SK-MEL-5 (cell line): ENCODE data around the gene AGGF1. TPM values are rescaled to one million over a fixed set of nuclear protein-coding genes. Genes with fewer than 3 reads are reported as not detected.
"Not testable (repeated sequence)": the region's sequence is repeated elsewhere in the genome, so short reads cannot be mapped to it uniquely, and the experiment has no call there.

Experiments used
- DNase-seq: peaks from one replicate; pipeline ENCODE4 v3.0.0-alpha.2; 2016; ENCODE audit warnings: low read depth, low spot score
- in situ Hi-C: cut with HindIII; loops from 2 replicates; pipeline ENCODE4 v1.10.0; 2016; ENCODE audit warnings: low sequenced_read_pairs, high pct_unique_total_duplicates, low pct_unique_long_range_greater_than_20kb
- polyA plus RNA-seq, 2 experiments: library from polyadenylated mRNA; depleted of rRNA; stranded (reverse); fragments of >200 nt; gene quantifications; 2 replicates each; pipeline ENCODE4 v1.2.3, GENCODE V29; 2015
- total RNA-seq: library from RNA; depleted of rRNA; stranded (reverse); fragments of >200 nt; shearing (Covaris generic); gene quantifications from 2 replicates; pipeline ENCODE4 v1.2.3, GENCODE V29; 2014; rRNA removed

AGGF1 gene
- total RNA-seq, result 31.4 and 39.1 TPM in 2 replicates
- 24.6 and 29.7 TPM in 2 replicates for polyA plus RNA-seq (2015; cell fraction: cytosol; rRNA removed)
- 21.4 and 31.3 TPM in 2 replicates for polyA plus RNA-seq (2015; cell fraction: nucleus; rRNA removed)

- peak; percentile 94 for DNase-seq
- in situ Hi-C loops, result no loop called here
These were observed at the start of gene AGGF1 for GRCh38 chr5:77030097-77031071. TSS of gene AGGF1 (plus strand) at chr5:77030404. CDS start at chr5:77030767, 363 bp downstream.

GRCh38 chr5:76980518-76981144 is 49.6 kb upstream of the AGGF1 start:
- no peak for DNase-seq
- in situ Hi-C loops, result no loop called here

GRCh38 chr5:76982450-76982849 is 47.8 kb upstream of the AGGF1 start:
- in situ Hi-C loops, result no loop called here
- peak; percentile 54 for DNase-seq

GRCh38 chr5:76983468-76983867 is 46.7 kb upstream of the AGGF1 start:
- in situ Hi-C loops, result no loop called here
- DNase-seq, result peak; percentile 69

GRCh38 chr5:76986825-76987526 is 43.2 kb upstream of the AGGF1 start:
- no peak for DNase-seq
- in situ Hi-C loops, result no loop called here

- no peak for DNase-seq
- in situ Hi-C loops, result no loop called here
These were observed 39.2 kb upstream of the AGGF1 start for GRCh38 chr5:76990899-76991459.

- in situ Hi-C loops, DNase-seq: not testable (repeated sequence)
These were observed 36.8 kb upstream of the AGGF1 start for GRCh38 chr5:76993436-76993835.

GRCh38 chr5:76994337-76994736 is 35.9 kb upstream of the AGGF1 start:
- in situ Hi-C loops, result no loop called here
- no peak for DNase-seq

GRCh38 chr5:76998251-76998650 is 32.0 kb upstream of the AGGF1 start:
- DNase-seq, in situ Hi-C loops: not testable (repeated sequence)

GRCh38 chr5:76999451-76999850 is 30.8 kb upstream of the AGGF1 start:
- no peak for DNase-seq
- in situ Hi-C loops, result no loop called here

GRCh38 chr5:77003246-77003645 is 27.0 kb upstream of the AGGF1 start:
- in situ Hi-C loops, result no loop called here
- no peak for DNase-seq

- in situ Hi-C loops, result no loop called here
- DNase-seq, result no peak
These were observed 24.1 kb upstream of the AGGF1 start for GRCh38 chr5:77006124-77006523.

GRCh38 chr5:77008413-77008812 is 21.8 kb upstream of the AGGF1 start:
- in situ Hi-C loops, result no loop called here
- no peak for DNase-seq

- in situ Hi-C loops, result no loop called here
- DNase-seq, result no peak
These were observed 20.0 kb upstream of the AGGF1 start for GRCh38 chr5:77010243-77010642.

GRCh38 chr5:77011498-77011897 is 18.7 kb upstream of the AGGF1 start:
- DNase-seq, result no peak
- in situ Hi-C loops, result no loop called here

- DNase-seq, result no peak
- in situ Hi-C loops, result no loop called here
These were observed 17.6 kb upstream of the AGGF1 start for GRCh38 chr5:77012601-77013000.

GRCh38 chr5:77015938-77016569 is 14.2 kb upstream of the AGGF1 start:
- in situ Hi-C loops, result no loop called here
- DNase-seq, result peak; percentile 67
